Calu3 (cell line): ENCODE results near the gene PHLDB3. TPM values are rescaled to one million over a fixed set of nuclear protein-coding genes. Genes with fewer than 3 reads are reported as not detected.

ENCODE experiments used
- BruUV-seq: library from RNA; stranded (reverse); fragments of 400-500 nt; replicated peaks from 2 replicates; lab custom pipeline; 2021; lab: Mats Ljungman, UMichigan
- CTCF ChIA-PET: fragments of 300-600 bp; sonication (Branson Sonifier 250); formaldehyde crosslinking; loops from one replicate; lab custom pipeline; 2022; ENCODE audit warnings: antibody characterized with exemption; lab: Charles Lee
- DNase-seq: peaks from one replicate; pipeline ENCODE4 v3.0.0; 2022
- H3K27ac Mint-ChIP-seq: one replicate; pipeline ENCODE4 v1.8.0; 2022; ENCODE audit warnings: mixed read lengths; ENCODE audit not compliant: unreplicated experiment
- H3K27me3 Mint-ChIP-seq: one replicate; pipeline ENCODE4 v1.8.0; 2022; ENCODE audit warnings: mixed read lengths; ENCODE audit not compliant: unreplicated experiment
- H3K36me3 Mint-ChIP-seq: one replicate; pipeline ENCODE4 v1.8.0; 2022; ENCODE audit warnings: mild to moderate bottlenecking, moderate library complexity, mixed read lengths; ENCODE audit not compliant: insufficient read depth, unreplicated experiment
- H3K4me1 Mint-ChIP-seq: one replicate; pipeline ENCODE4 v1.8.0; 2022; ENCODE audit warnings: mild to moderate bottlenecking, low read depth, mixed read lengths; ENCODE audit not compliant: unreplicated experiment
- H3K4me3 Mint-ChIP-seq: one replicate; pipeline ENCODE4 v1.8.0; 2022; ENCODE audit warnings: mild to moderate bottlenecking, low read depth, moderate library complexity, mixed read lengths; ENCODE audit not compliant: unreplicated experiment
- H3K9me3 Mint-ChIP-seq: one replicate; pipeline ENCODE4 v1.8.0; 2022; ENCODE audit warnings: low read depth, mixed read lengths; ENCODE audit not compliant: unreplicated experiment
- CTCF ChIP-seq: fragments of 200-600 bp; IDR thresholded peaks from one replicate; pipeline ENCODE4 v1.8.0; 2022; ENCODE audit warnings: antibody characterized with exemption; ENCODE audit not compliant: unreplicated experiment
- intact Hi-C: fragments of 100-400 bp; cut with micrococcal nuclease; formaldehyde crosslinking; loops from one replicate; pipeline ENCODE4 v1.10.0; 2022; ENCODE audit not compliant: unreplicated experiment
- total RNA-seq: library from RNA; stranded (reverse); gene quantifications from 2 replicates; pipeline ENCODE4 v1.2.3, GENCODE V29; 2022

Gene PHLDB3
- total RNA-seq, 1 experiment from 2014 or later: 24.7 TPM

- CTCF ChIA-PET: interaction anchor here (0.5 to 2.8 kb wide), 14 partner anchors 9 to 273 kb away, joined by 3 to 20 read pairs (median 5); partner anchors contain the start of gene LYPD3
- no peaks in the 10 kb centered on the region for H3K27me3 Mint-ChIP-seq
- BruUV-seq: no TSS peak
- intact Hi-C loops: no loop called here
- H3K4me3 Mint-ChIP-seq: peak overlapping the region; percentile 97
- peak overlapping the region; percentile 24 for H3K27ac Mint-ChIP-seq
- peaks cover 28% of the 10 kb centered on the region for H3K36me3 Mint-ChIP-seq
- no peak for TF ChIP-seq CTCF
- peaks cover 32% of the 10 kb centered on the region for H3K4me1 Mint-ChIP-seq
- peak; percentile 99 for DNase-seq
- no peaks in the 10 kb centered on the region for H3K9me3 Mint-ChIP-seq
Measured at GRCh38 chr19:43503501-43504425, 783 bp downstream of the PHLDB3 start.

GRCh38 chr19:43502419-43502976 is 2.0 kb downstream of the PHLDB3 start:
- Mint-ChIP-seq H3K4me1 (peaks cover 35% of the 10 kb centered on the region), H3K27ac (no peak overlapping the region), H3K4me3 (peak overlapping the region; percentile 97), H3K9me3 (no peaks in the 10 kb centered on the region), H3K36me3 (peaks cover 25% of the 10 kb centered on the region), H3K27me3 (no peaks in the 10 kb centered on the region)
- no peak for TF ChIP-seq CTCF
- no TSS peak for BruUV-seq
- intact Hi-C loops: no loop called here
- CTCF ChIA-PET: interaction anchor here (0.6 kb wide), 2 partner anchors 39 to 175 kb away, joined by 3 read pairs; no protein-coding TSS in a partner anchor
- DNase-seq: no peak

GRCh38 chr19:43501661-43502418 is 2.7 kb downstream of the PHLDB3 start:
- TF ChIP-seq CTCF: no peak
- Mint-ChIP-seq H3K36me3 (peaks cover 25% of the 10 kb centered on the region), H3K27ac (no peak overlapping the region), H3K4me1 (peaks cover 35% of the 10 kb centered on the region), H3K4me3 (no peak overlapping the region), H3K27me3 (no peaks in the 10 kb centered on the region), H3K9me3 (no peaks in the 10 kb centered on the region)
- CTCF ChIA-PET: interaction anchor here (0.6 kb wide), 2 partner anchors 39 to 176 kb away, joined by 3 read pairs; no protein-coding TSS in a partner anchor
- BruUV-seq: no TSS peak
- intact Hi-C loops: no loop called here
- DNase-seq: no peak

GRCh38 chr19:43499042-43499441 is 5.5 kb downstream of the PHLDB3 start:
- CTCF ChIA-PET: interaction anchor here (0.6 to 0.9 kb wide), 3 partner anchors 11 to 29 kb away, joined by 4 to 5 read pairs (median 4); no protein-coding TSS in a partner anchor
- Mint-ChIP-seq H3K4me3 (no peak overlapping the region), H3K27me3 (no peaks in the 10 kb centered on the region), H3K36me3 (peaks cover 13% of the 10 kb centered on the region), H3K4me1 (peaks cover 25% of the 10 kb centered on the region), H3K9me3 (no peaks in the 10 kb centered on the region), H3K27ac (no peak overlapping the region)
- DNase-seq: no peak
- no peak for TF ChIP-seq CTCF
- intact Hi-C loops: no loop called here
- no TSS peak for BruUV-seq
